ENCODE measurements around the gene PHC3.

Gene PHC3

GRCh38 chr3:170043506-170043905, 138.0 kb downstream of the PHC3 start:
- no peak for DNase-seq (ENCODE audit: low read depth)

DNA sequence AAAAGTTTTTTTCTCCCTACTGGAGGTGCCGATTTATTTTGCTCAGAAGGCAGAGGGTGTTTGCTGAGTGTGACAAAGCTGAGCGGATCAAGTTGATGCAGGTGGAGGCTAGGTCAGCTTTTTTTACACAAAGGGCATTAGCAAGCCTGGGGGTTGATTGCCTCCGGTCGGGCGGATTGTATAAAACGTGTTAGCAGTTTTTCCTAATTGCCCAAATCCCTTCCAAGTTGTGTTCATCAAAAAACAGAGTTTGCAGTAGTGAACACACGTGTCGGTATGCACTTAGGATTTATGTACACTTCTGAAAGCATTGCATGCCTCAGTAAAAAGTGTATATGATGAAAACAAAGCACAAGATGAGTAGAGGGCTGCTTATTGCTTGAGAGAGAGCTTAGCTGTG, 141.1 kb downstream of the PHC3 start:
- DNase-seq (ENCODE audit: low read depth) = no peak

- DNase-seq (ENCODE audit: low read depth) = no peak
Measured at GRCh38 chr3:170038434-170039110, 143.0 kb downstream of the PHC3 start.
